Caco-2 (cell line): ENCODE results near the gene FAM180B. TPM values are rescaled to one million over a fixed set of nuclear protein-coding genes. Genes with fewer than 3 reads are reported as not detected.
"Not testable (repeated sequence)": the region's sequence is repeated elsewhere in the genome, so short reads cannot be mapped to it uniquely, and the experiment has no call there.

Experiments used
- BruUV-seq: library from RNA; stranded (reverse); fragments of 400-500 nt; replicated peaks from 2 replicates; lab custom pipeline; 2021; lab: Mats Ljungman, UMichigan
- CTCF ChIA-PET: fragments of 300-600 bp; sonication (Branson Sonifier 250); formaldehyde crosslinking; loops from one replicate; lab custom pipeline; 2022; ENCODE audit warnings: antibody characterized with exemption; lab: Charles Lee
- POLR2A ChIA-PET: fragments of 300-600 bp; sonication (Branson Sonifier 250); formaldehyde crosslinking; loops from one replicate; lab custom pipeline; 2022; ENCODE audit warnings: antibody characterized with exemption; lab: Charles Lee
- DNase-seq, 2 experiments: peaks; one replicate each; pipeline versions ENCODE4 v3.0.0 to v3.0.0-alpha.2; 2020 to 2022
- H3K27me3 ChIP-seq: replicated peaks from 2 replicates; pipeline ENCODE4 v1.6.0; 2011; ENCODE audit warnings: low read length; ENCODE audit not compliant: control insufficient read depth, insufficient read depth
- H3K36me3 ChIP-seq: 2 replicates; pipeline ENCODE4 v1.5.1; 2011; ENCODE audit warnings: low read length; ENCODE audit not compliant: control insufficient read depth, insufficient read depth
- H3K4me1 ChIP-seq: fragments of 250-450 bp; sonication (Bioruptor Pico); 2 replicates; pipeline ENCODE4 v1.5.1; 2020; ENCODE audit warnings: mild to moderate bottlenecking
- H3K4me3 ChIP-seq: 2 replicates; pipeline ENCODE4 v1.5.1; 2011; ENCODE audit warnings: low read depth, mild to moderate bottlenecking, control low read depth, low read length
- H3K9me3 ChIP-seq: fragments of 250-450 bp; sonication (Bioruptor Pico); 2 replicates; pipeline ENCODE4 v1.5.1; 2020; ENCODE audit warnings: mild to moderate bottlenecking, moderate library complexity
- H3K27ac Mint-ChIP-seq: one replicate; pipeline ENCODE4 v1.8.0; 2022; ENCODE audit warnings: mixed read lengths; ENCODE audit not compliant: unreplicated experiment
- H3K27me3 Mint-ChIP-seq: one replicate; pipeline ENCODE4 v1.8.0; 2022; ENCODE audit warnings: mixed read lengths; ENCODE audit not compliant: insufficient read depth, unreplicated experiment
- H3K36me3 Mint-ChIP-seq: one replicate; pipeline ENCODE4 v1.8.0; 2022; ENCODE audit warnings: mild to moderate bottlenecking, mixed read lengths; ENCODE audit not compliant: insufficient read depth, unreplicated experiment
- H3K4me1 Mint-ChIP-seq: one replicate; pipeline ENCODE4 v1.8.0; 2022; ENCODE audit warnings: low read depth, mixed read lengths; ENCODE audit not compliant: unreplicated experiment
- H3K4me3 Mint-ChIP-seq: one replicate; pipeline ENCODE4 v1.8.0; 2022; ENCODE audit warnings: mild to moderate bottlenecking, moderate library complexity, mixed read lengths; ENCODE audit not compliant: unreplicated experiment
- H3K9me3 Mint-ChIP-seq: one replicate; pipeline ENCODE4 v1.8.0; 2022; ENCODE audit warnings: mixed read lengths; ENCODE audit not compliant: unreplicated experiment
- intact Hi-C: fragments of 100-400 bp; cut with micrococcal nuclease; formaldehyde crosslinking; loops from one replicate; pipeline ENCODE4 v1.10.0; 2022; ENCODE audit not compliant: unreplicated experiment
- total RNA-seq: library from RNA; stranded (reverse); gene quantifications from 2 replicates; pipeline ENCODE4 v1.2.3, GENCODE V29; 2022
- TF ChIP-seq, protein P1 (sequence below), 2 experiments: fragments of 200-600 bp in 1 of 2; IDR thresholded peaks; 1 replicate in 1 of 2; 2 replicates in 1 of 2; pipeline versions ENCODE4 v1.5.1 to v1.8.0; 2011 to 2022; ENCODE audit warnings: antibody characterized with exemption in 1 of 2, control low read depth in 1 of 2, inconsistent platforms in 1 of 2, low read depth in 1 of 2, low read length in 1 of 2, mild to moderate bottlenecking in 1 of 2, moderate library complexity in 1 of 2; ENCODE audit not compliant: insufficient read depth in 1 of 2, severe bottlenecking in 1 of 2, unreplicated experiment in 1 of 2

FAM180B gene
- total RNA-seq, 1 experiment from 2014 or later, result not detected

DNA sequence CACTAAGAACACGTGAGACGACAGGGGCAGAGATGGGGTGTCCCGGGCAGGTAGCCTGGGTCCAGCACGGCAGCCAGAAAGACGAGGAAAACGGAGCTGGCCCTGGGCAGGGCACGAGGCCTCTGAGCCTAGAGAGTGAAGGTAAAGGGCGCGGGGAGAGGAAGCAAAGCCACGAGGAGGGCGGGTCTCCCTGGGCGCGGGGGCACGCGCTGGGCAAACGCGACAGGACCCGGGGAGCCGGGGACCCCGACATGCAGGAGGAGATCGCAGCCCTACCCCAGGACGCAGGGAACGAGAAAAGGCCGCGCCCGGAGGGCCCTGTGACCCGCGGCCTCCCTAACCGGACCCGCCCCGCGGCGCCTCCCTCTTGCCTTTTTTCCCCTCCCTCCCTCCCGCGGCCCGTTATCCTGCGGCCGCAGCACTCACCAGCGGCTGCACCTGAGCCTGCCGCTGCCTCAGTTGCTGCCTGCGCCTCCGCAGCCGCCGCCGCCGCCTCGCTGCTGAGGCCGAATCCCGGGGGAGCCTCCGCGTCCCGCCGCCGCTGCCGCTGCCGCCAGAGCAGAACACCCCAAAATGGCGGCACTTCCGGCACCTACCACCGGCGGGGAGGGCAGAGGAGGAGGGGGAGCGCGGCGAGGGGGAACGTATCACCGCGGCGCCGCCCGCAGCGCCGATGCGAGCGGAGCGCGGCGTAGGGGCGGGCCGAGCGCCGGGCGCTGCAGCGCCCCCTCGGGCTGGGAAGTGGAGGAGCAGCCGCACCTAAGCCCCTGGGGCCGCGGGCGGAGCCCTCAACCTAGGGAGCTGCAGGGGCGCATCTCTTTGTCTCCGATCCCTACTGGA lies 33.7 kb upstream of the FAM180B start, which contains the start of gene CELF1:
Gene CELF1, minus strand, starts transcription at position 567 of the 840 bp plus-strand sequence. CDS start 53,609 bp downstream, outside the sequence.
- ChIA-PET POLR2A (interaction anchor here (0.6 to 1.5 kb wide), 4 partner anchors 12 to 145 kb away, joined by 4 read pairs; no protein-coding TSS in a partner anchor), CTCF (interaction anchor here (0.6 to 1.3 kb wide), 15 partner anchors 9 to 1005 kb away, joined by 3 to 16 read pairs (median 4); partner anchors contain the start of genes KBTBD4, NDUFS3, PSMC3 and PTPMT1)
- intact Hi-C loops, result loop anchor here (1.0 to 10.0 kb wide), 4 partner anchors 13 to 68 kb away; partner anchors contain the start of genes NDUFS3 and PTPMT1
- H3K4me3 ChIP-seq, result peak within 1 kb of the TSS; percentile 96
- no TSS peak for BruUV-seq
- Mint-ChIP-seq H3K4me1 (peaks cover 8% of the 10 kb centered on the region), H3K9me3 (no peaks in the 10 kb centered on the region), H3K27me3 (no peaks in the 10 kb centered on the region), H3K27ac (peak within 1 kb of the TSS; percentile 93), H3K36me3 (peaks cover 38% of the 10 kb centered on the region), H3K4me3 (peak within 1 kb of the TSS; percentile 94)
- TF ChIP-seq, protein P1, sequence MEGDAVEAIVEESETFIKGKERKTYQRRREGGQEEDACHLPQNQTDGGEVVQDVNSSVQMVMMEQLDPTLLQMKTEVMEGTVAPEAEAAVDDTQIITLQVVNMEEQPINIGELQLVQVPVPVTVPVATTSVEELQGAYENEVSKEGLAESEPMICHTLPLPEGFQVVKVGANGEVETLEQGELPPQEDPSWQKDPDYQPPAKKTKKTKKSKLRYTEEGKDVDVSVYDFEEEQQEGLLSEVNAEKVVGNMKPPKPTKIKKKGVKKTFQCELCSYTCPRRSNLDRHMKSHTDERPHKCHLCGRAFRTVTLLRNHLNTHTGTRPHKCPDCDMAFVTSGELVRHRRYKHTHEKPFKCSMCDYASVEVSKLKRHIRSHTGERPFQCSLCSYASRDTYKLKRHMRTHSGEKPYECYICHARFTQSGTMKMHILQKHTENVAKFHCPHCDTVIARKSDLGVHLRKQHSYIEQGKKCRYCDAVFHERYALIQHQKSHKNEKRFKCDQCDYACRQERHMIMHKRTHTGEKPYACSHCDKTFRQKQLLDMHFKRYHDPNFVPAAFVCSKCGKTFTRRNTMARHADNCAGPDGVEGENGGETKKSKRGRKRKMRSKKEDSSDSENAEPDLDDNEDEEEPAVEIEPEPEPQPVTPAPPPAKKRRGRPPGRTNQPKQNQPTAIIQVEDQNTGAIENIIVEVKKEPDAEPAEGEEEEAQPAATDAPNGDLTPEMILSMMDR (IDR thresholded peaks at IDR 0.05; ENCODE audit: insufficient read depth in 1 of 2, low read depth in 1 of 2, low read length in 1 of 2, severe bottlenecking in 1 of 2, unreplicated experiment in 1 of 2), result peak; percentile 74 to 91
- peak; percentile 92 to 95 for DNase-seq
- H3K4me1 ChIP-seq, result peaks cover 6% of the 10 kb centered on the region; the same call in 1 of the 2 replicates
- H3K36me3 ChIP-seq, result no peaks in the 10 kb centered on the region
- no peaks in the 10 kb centered on the region for H3K27me3 ChIP-seq
- H3K9me3 ChIP-seq, result no peaks in the 10 kb centered on the region

DNA sequence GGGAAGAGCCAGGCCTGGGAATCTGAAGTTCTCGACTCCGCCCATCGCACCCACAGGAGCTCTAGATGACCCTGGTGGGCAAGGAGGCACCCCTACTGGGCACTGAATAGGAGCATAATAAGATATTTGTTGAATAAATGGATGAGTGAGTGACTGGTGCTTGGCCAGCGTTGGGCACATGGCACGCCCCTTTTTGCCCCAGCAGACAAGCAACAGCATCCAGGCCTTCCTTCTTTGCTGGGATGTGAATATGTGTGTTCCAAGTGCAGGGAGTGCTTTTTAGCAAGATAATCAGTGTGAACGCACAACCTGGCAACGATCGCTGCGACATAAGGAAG lies 33.1 kb upstream of the FAM180B start:
- no peaks in the 10 kb centered on the region for H3K9me3 ChIP-seq
- H3K36me3 ChIP-seq, result no peaks in the 10 kb centered on the region
- no TSS peak for BruUV-seq
- H3K4me3 Mint-ChIP-seq, result peak overlapping the region; percentile 94
- peaks cover 8% of the 10 kb centered on the region for H3K4me1 Mint-ChIP-seq
- H3K27me3 Mint-ChIP-seq, result no peaks in the 10 kb centered on the region
- no peaks in the 10 kb centered on the region for H3K27me3 ChIP-seq
- intact Hi-C loops, result loop anchor here (1.0 to 10.0 kb wide), 4 partner anchors 12 to 69 kb away; partner anchors contain the start of genes NDUFS3 and PTPMT1
- no peaks in the 10 kb centered on the region for H3K9me3 Mint-ChIP-seq
- H3K4me3 ChIP-seq, result peak overlapping the region; percentile 96
- ChIA-PET POLR2A (interaction anchor here (0.6 to 0.7 kb wide), 2 partner anchors 21 to 146 kb away, joined by 4 read pairs; no protein-coding TSS in a partner anchor), CTCF (interaction anchor here (0.6 to 1.0 kb wide), 13 partner anchors 10 to 853 kb away, joined by 3 to 16 read pairs (median 4); partner anchors contain the start of genes KBTBD4, NDUFS3 and PTPMT1)
- no peak for DNase-seq
- peaks cover 6% of the 10 kb centered on the region; the same call in 1 of the 2 replicates for H3K4me1 ChIP-seq
- TF ChIP-seq, protein P1 (IDR thresholded peaks at IDR 0.05; ENCODE audit: insufficient read depth in 1 of 2, low read depth in 1 of 2, low read length in 1 of 2, severe bottlenecking in 1 of 2, unreplicated experiment in 1 of 2), result no peak
- peaks cover 32% of the 10 kb centered on the region for H3K36me3 Mint-ChIP-seq
- H3K27ac Mint-ChIP-seq, result peak overlapping the region; percentile 65

DNA sequence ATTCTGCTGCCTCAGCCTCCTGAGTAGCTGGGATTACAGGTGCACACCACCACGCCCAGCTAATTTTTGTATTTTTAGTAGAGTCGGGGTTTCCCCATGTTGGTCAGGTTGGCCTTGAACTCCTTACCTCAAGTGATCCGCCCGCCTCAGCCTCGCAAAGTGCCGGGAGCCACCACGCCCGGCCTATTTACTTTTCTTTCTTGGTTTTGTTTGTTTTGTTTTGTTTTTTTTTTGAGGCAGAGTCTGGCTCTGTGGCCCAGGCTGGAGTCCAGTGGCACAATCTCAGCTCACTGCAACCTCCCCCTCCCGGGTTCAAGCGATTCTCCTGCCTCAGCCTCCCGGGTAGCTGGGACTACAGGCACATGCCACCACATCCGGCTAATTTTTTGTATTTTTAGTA lies 29.5 kb upstream of the FAM180B start:
- H3K9me3 Mint-ChIP-seq, H3K36me3 ChIP-seq, H3K4me3 ChIP-seq, H3K27me3 Mint-ChIP-seq, H3K4me1 ChIP-seq, POLR2A ChIA-PET, H3K4me3 Mint-ChIP-seq, CTCF ChIA-PET, H3K27ac Mint-ChIP-seq, DNase-seq, H3K27me3 ChIP-seq, H3K4me1 Mint-ChIP-seq, BruUV-seq, H3K36me3 Mint-ChIP-seq, H3K9me3 ChIP-seq: not testable (repeated sequence)
- intact Hi-C loops, result loop anchor here (10.0 kb wide), 1 partner anchor 72 kb away; no protein-coding TSS in a partner anchor
